ENCODE data around the gene SNED1. TPM values are rescaled to one million over a fixed set of nuclear protein-coding genes. Genes with fewer than 3 reads are reported as not detected.

The SNED1 gene
- total RNA-seq, 1 donor from 2014 or later = 0.11 TPM

DNA sequence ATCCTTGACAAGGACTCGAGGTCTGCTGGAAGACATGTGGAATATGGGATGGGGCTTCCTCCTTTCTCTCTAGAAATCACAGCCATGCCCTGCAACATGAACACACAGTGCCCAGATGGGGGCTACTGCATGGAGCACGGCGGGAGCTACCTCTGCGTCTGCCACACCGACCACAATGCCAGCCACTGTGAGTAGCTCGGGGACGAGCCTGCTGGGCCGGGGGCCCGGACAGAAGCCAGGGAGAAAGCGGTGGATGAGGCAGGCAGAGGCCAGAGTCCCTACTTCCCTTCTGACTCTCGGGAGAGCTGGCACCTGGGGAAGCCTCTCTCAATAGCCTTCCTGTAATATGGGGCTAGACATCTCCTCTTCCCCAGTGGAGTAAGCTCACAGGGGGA, 50.5 kb downstream of the SNED1 start:
- Histone ChIP-seq H3K4me2 (no peak overlapping the region), H3K4me1 (no peaks in the 10 kb centered on the region), H3F3A (ENCODE audit: low read depth) (no peaks in the 10 kb centered on the region), H3K79me2 (ENCODE audit: low read depth) (no peaks in the 10 kb centered on the region), H3K36me3 (no peaks in the 10 kb centered on the region), H3K9ac (no peak overlapping the region), H3K27ac (no peak overlapping the region), H4K20me1 (ENCODE audit: low read depth) (peaks cover 25% of the 10 kb centered on the region), H3K4me3 (no peak overlapping the region), H3K9me3 (ENCODE audit: low read depth) (no peaks in the 10 kb centered on the region), H2AFZ (replicated peaks) (no peak overlapping the region), H3K27me3 (peaks cover 37% of the 10 kb centered on the region)
- TF ChIP-seq EZH2 (IDR thresholded peaks at IDR 0.05) (no peak), EZH2phosphoT487 (IDR thresholded peaks at IDR 0.05) (no peak)
- TF ChIP-seq, protein P1, sequence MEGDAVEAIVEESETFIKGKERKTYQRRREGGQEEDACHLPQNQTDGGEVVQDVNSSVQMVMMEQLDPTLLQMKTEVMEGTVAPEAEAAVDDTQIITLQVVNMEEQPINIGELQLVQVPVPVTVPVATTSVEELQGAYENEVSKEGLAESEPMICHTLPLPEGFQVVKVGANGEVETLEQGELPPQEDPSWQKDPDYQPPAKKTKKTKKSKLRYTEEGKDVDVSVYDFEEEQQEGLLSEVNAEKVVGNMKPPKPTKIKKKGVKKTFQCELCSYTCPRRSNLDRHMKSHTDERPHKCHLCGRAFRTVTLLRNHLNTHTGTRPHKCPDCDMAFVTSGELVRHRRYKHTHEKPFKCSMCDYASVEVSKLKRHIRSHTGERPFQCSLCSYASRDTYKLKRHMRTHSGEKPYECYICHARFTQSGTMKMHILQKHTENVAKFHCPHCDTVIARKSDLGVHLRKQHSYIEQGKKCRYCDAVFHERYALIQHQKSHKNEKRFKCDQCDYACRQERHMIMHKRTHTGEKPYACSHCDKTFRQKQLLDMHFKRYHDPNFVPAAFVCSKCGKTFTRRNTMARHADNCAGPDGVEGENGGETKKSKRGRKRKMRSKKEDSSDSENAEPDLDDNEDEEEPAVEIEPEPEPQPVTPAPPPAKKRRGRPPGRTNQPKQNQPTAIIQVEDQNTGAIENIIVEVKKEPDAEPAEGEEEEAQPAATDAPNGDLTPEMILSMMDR (IDR thresholded peaks at IDR 0.05) = no peak
- no peaks in the 10 kb centered on the region for H3K4me1 Mint-ChIP-seq
- no peaks in the 10 kb centered on the region for H3K36me3 Mint-ChIP-seq
- peaks cover 8% of the 10 kb centered on the region for H3K9me3 Mint-ChIP-seq
- no peak overlapping the region for H3K27ac Mint-ChIP-seq
- DNase-seq (ENCODE audit: low spot score) = no peak
- peaks cover 17% of the 10 kb centered on the region for H3K27me3 Mint-ChIP-seq (ENCODE audit: insufficient read depth, low read depth)
- no peak overlapping the region for H3K4me3 Mint-ChIP-seq

DNA sequence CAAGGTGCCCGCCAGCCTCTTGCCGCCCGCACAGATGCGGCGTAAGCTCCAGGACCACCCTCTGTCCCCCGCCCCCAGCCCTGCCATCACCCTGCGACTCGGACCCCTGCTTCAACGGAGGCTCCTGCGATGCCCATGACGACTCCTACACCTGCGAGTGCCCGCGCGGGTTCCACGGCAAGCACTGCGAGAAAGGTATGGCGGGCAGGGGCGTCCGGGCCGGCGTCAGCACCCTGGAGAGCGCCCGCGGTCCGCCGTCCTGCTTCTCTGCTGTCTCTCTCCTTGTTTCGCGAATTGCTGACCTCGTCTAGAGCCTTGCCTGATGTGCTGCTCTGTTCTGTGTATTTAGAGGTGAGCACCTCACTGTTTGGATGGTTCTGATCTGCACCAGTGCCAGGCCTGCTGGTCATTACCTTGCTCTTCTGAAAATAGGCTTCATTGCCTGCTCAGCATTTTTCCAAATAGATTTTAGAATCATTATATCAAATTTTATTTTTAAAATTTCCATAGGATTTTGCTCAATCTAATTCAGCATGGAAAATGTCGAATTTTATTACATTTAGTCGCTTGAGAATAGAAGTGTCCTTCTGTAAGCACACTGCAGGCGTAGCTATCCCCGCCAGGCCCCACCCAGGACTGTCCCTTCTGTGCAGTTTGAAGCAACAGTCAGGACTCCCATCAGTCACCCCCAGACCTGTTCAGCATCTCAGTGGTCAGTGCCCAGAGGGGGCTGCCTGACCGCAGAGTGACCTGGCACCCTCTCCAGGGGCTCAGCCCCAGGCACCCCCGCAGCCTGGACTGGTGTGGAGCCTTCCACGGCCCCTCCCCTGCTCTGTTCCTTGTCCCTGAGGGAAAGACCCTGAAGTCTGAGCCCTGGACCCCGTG, 51.6 kb downstream of the SNED1 start:
- Mint-ChIP-seq H3K9me3 (peaks cover 6% of the 10 kb centered on the region), H3K27ac (no peak overlapping the region), H3K4me3 (no peak overlapping the region), H3K36me3 (no peaks in the 10 kb centered on the region), H3K27me3 (ENCODE audit: insufficient read depth, low read depth) (peaks cover 17% of the 10 kb centered on the region), H3K4me1 (no peaks in the 10 kb centered on the region)
- Histone ChIP-seq H3K27me3 (peaks cover 26% of the 10 kb centered on the region), H3K4me1 (no peaks in the 10 kb centered on the region), H3K4me3 (no peak overlapping the region), H3K9ac (no peak overlapping the region), H3K27ac (no peak overlapping the region), H4K20me1 (ENCODE audit: low read depth) (peaks cover 25% of the 10 kb centered on the region), H3F3A (ENCODE audit: low read depth) (no peaks in the 10 kb centered on the region), H2AFZ (replicated peaks) (no peak overlapping the region), H3K4me2 (no peak overlapping the region), H3K9me3 (ENCODE audit: low read depth) (no peaks in the 10 kb centered on the region), H3K36me3 (no peaks in the 10 kb centered on the region), H3K79me2 (ENCODE audit: low read depth) (no peaks in the 10 kb centered on the region)
- peak; percentile 78 for DNase-seq (ENCODE audit: low spot score)
- TF ChIP-seq EZH2phosphoT487 (IDR thresholded peaks at IDR 0.05) (no peak), EZH2 (IDR thresholded peaks at IDR 0.05) (no peak)
- TF ChIP-seq, protein P1 (IDR thresholded peaks at IDR 0.05) = no peak

DNA sequence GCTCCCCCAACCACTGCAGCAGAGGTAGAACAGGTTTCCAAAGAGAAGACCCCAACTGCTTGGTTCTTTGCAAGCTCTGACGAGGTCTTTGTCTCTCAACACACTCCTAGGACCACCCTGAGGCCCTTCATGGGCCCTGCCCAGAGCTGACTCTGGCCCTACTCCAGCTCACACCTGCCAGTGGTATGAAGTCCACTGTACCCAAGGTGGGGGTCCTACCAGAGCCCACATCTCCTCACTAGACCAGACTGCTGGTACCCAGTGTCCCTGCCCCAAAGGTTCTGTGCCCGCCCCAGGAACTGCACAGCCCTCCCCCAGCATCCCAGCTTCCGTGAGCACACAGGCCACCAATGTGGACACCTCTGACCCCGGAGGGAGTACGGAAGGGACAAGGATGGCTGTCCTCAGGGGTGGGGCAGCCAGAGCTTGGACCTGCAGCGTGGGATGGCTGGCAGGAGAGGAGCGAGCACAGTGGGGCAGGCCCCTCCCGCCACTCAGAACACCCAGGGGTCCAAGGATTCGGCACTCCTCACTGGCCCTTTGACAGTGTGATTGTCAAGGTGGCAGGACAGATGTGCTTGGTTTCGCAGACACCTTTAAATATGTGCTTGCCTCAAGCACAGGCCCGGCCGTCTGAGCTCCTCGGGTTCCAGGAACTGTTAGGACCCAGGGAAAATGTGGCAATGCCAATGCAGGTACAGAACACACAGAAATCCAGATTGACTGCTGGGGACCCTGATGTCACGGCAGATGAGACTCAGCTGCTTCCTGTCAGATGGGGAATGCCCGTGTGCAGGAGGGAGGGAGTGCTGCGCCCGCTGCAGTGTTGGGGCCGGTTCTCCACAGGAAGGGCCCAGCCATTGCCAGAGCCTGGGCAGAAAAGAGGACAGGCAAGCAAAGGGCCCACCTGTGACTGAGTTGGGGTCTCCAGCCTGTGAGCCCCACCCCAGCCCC, 52.5 kb downstream of the SNED1 start:
- no peaks in the 10 kb centered on the region for H3K36me3 Mint-ChIP-seq
- Histone ChIP-seq H3K9ac (no peak overlapping the region), H3K27ac (no peak overlapping the region), H3K4me1 (no peaks in the 10 kb centered on the region), H4K20me1 (ENCODE audit: low read depth) (peaks cover 25% of the 10 kb centered on the region), H3K36me3 (no peaks in the 10 kb centered on the region), H2AFZ (replicated peaks) (no peak overlapping the region), H3K4me2 (no peak overlapping the region), H3F3A (ENCODE audit: low read depth) (no peaks in the 10 kb centered on the region), H3K9me3 (ENCODE audit: low read depth) (no peaks in the 10 kb centered on the region), H3K4me3 (no peak overlapping the region), H3K27me3 (peaks cover 24% of the 10 kb centered on the region), H3K79me2 (ENCODE audit: low read depth) (no peaks in the 10 kb centered on the region)
- H3K9me3 Mint-ChIP-seq = no peaks in the 10 kb centered on the region
- DNase-seq (ENCODE audit: low spot score) = no peak
- no peaks in the 10 kb centered on the region for H3K4me1 Mint-ChIP-seq
- TF ChIP-seq, protein P1 (IDR thresholded peaks at IDR 0.05) = no peak
- TF ChIP-seq EZH2 (IDR thresholded peaks at IDR 0.05) = no peak
- TF ChIP-seq EZH2phosphoT487 (IDR thresholded peaks at IDR 0.05) = no peak
- no peak overlapping the region for H3K27ac Mint-ChIP-seq
- peaks cover 17% of the 10 kb centered on the region for H3K27me3 Mint-ChIP-seq (ENCODE audit: insufficient read depth, low read depth)
- H3K4me3 Mint-ChIP-seq = no peak overlapping the region
